ENCODE measurements around the gene TCEANC.

The TCEANC gene

DNA sequence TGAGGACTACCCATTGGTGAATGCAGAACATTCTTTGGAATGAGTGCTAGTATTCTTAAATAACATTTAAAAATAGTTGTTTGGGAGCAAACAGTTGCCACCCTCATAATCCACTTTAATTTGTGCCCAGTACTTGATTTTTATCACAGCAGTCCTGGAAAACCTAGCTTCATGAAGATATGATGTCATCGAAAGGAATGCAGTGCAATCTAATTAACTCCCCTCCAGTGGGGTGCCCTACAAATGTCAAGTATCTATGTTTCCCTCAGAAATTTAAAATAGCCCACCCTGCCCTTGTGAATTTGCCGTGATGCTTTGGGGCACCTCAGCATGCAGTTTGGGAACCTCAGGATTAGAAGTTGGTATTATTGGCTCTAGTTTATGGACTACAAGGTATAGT is 41.4 kb downstream of the TCEANC start:
- no peak for DNase-seq

DNA sequence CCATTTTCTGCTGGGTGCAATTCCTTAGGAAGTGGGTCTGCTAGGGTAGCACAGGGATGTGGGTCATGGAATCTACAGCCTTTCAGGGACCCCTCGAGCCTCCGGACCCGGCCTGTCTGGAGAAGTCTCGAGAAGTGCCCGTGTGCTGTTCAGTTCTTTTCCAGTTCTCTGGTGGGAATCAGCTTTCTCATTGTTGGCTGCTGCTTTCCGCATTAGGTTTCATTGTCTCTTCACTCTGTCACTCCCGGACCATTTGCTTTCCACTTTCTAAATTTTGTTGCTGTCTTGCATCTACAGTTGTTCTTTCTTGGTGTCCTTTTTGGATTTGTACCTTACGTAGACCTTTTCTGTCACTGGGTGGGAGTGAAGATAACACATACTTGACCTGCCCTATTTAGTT is 42.0 kb downstream of the TCEANC start:
- no peak for DNase-seq

DNA sequence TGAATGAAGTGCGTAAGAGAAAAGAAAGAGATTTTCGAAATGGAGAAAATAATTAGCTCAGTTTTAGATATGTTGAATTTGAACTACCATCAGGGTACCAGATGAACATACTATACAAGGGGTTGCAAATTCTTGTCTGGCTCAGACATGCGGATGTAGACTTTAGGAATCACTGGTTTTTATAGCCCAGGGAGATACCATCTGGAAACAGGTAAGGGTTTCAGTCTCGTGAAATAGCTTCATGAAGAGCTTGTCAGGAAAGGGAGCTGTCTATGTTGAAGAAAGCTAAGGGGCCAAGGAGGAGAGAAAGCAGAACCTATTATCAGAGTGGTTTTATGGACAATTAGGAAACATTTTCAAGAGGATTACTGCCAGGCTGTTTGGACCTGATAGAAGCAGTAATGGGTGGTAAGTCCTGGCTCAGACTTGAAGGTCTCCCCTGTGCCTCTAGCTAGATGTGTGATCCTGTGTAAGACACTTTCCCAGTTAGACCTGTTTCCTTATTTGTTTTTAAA is 42.7 kb downstream of the TCEANC start:
- DNase-seq = no peak

DNA sequence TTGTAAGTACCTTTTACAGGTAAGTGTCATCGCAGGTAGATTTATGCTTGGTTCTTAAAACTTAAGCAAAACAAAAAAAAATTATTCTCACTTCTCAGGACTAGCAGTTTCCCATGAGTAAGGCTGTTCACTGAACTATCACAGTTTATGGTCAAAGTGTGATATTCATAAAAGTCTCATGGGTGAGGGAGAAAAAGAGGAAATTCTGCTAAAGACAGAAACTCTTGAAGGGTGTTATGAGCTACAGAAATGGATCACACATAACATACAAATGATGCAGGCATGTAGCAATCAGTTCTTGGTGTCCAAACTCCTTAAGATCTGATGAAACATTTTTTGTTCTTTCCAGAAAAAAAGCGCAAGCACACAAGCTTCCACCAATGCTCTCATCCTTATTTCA is 44.5 kb downstream of the TCEANC start:
- DNase-seq = no peak

DNA sequence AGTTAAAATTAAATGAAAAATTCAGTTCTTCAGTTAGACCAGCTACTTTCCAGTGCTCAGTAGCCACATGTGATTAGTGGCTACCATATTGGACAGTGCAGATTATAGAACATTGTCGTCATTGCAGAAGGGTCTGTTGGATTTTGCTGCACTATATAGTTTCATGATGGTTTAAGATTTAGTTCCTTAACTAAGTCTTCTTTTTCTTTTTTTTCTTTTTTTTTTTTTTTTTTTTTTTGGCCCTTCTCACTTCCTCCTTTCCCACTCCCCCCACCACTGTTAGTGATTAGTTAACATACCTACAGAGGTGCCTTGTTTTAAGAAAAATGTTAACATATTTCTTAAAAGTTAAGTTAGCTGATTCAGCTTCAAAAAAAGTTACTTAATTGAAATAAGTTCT is 45.0 kb downstream of the TCEANC start:
- no peak for DNase-seq

DNA sequence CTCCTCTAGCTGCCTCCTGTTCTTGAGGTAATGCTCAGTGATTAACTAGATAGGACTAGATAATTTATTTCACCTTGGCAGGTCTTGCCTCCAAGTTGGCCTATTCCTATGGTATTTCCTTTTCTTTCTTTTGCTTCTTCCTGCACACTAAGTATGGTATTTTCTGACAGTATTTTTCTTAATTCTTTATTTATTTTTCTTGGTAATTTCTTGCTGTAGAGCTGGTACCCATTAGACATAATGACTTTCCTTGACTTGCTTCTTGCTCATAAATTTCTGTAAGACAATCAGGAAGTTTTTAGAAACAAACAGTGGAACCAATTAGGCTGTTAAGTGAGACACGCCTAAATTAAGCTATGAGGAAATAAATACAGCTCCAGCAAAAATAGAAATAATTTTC is 45.5 kb downstream of the TCEANC start:
- no peak for DNase-seq

DNA sequence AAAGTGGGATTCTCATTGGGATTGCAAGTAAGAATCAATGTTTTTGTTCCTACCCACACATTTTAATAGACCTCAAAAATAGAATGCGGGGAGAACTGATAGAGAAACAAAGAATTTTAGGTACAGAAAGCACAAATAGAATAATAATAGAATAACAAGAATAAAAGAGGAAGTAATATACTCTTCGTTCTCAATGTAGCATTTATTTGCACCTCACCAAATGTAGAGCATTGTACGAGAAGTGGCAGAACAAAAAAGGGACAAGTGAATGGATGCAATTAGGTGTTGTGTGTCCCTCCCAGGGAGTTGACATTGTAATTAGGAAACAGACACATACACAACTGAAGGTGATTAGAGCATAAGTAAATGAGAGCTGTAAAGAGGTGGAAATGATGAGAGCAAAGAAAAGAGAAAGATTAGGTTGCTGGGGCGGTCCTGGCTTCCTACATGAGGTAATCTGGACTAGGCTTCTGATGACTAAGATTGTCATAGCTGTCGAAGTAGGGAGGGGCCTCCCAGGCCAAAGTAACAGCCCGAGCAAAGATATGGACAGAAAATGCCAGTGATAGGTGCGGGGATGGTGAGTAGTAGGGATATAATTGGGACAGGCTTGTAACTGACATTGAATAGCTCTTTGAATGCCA is 46.4 kb downstream of the TCEANC start:
- DNase-seq = no peak

DNA sequence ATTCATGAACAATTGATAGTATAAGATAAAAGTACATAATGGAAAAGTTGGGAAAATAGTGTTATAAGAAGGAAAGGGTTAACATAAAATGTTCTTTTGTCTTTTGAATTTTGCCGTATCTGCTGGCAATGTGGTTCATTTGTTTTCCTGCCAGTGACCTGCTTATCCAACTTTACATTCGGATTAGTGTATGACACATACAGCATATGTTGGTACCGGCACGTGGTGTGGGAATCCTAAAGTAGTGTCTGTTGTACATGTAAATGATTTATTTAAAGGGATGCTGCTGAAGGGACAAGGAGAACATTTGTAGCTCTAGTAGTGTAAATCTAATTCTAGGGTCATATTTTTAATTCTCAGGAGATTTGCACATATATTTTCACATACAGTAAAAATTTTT is 47.4 kb downstream of the TCEANC start:
- DNase-seq = no peak

DNA sequence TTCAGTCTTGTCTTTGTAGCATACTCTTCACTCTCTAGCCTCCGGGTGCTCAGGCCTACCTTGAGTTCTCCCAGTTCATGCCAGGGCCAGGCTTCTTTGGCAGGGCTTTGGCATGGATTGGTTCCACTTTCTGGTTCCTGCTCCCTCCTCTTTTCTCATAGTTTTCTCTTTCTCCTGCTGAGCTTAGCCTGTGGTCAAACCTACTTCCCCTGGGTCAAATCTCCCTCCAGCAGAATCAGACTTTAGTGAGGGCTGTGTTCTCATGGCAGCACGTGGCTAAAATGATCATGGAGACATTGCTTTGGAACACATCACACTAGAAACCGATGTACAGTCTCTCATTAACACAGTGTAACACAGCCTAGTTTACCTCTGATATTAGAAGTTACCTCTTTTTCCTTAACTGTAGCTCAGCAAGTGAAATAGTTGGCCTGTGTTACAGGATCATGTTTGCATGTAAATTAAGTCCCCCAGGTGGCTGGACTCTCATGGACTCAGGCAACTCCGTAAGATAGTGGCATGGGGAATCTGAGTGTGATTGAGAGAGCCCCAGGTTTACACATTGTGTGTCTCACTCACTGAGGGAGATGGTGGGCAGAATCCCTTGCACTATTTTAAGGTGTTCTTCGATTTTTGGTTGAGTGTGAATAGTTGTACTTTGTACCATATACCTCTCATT is 49.3 kb downstream of the TCEANC start:
- no peak for DNase-seq

DNA sequence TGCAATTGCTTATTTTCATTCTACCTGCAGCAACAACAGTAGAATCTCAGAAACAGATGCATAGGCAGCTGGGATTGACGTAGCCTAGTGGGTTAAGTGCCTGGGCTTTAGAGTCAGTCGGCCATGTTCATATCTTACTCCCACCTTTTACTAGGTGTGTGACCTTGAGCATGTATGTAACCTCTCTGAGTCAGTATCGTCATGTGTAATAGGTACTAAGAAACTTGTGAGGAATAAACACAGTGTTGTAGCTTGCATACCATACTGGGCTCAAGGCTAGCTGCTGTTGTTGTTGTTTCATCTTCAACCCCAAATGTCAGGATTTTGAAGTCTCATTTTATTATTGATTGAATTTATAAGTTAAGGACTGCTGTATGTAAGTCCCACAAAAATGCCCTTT is 50.2 kb downstream of the TCEANC start:
- DNase-seq = no peak

DNA sequence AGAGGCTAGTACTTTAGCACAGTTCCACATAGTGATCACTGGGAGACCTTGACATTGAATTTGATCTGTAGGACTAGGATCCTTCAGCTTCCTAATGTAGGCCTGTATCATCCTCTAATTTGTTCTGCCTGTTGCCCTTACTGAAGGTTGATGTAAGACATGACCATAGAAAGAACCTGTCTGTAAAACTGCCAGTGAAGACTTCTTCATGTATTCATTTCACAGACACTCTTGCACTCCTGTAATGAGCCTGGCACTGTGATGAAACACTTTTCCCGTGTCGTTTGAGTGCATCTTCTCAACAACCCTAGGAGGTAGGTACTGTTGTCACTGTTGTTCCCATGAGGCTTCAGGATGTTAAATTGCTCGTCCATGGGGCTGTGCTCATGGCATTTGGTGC is 50.6 kb downstream of the TCEANC start:
- no peak for DNase-seq

DNA sequence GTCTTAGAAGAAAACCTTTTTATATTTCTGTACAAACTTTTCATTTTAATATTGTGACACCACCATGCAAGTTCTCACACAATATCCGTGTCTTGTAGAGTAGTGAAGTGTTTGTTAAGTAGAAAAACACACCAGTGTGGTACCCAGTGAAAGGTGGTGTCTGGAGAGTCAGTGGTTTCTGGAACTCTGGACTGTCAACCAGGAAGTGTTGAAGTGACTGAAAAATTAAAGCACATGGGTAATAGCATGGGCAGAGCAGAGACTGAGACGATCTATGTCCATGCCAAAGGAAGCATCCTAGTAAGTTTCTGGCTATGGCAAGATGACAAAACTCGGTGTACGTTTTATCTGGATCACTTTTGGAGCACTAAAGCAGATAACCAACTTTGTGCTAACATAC is 58.2 kb downstream of the TCEANC start:
- DNase-seq = no peak

Measured in DMS 273 treated with DMSO at 0.1 percent for 48 hours (cell line).